ENCODE data around the gene CYBRD1.

- TF ChIP-seq, protein P1, sequence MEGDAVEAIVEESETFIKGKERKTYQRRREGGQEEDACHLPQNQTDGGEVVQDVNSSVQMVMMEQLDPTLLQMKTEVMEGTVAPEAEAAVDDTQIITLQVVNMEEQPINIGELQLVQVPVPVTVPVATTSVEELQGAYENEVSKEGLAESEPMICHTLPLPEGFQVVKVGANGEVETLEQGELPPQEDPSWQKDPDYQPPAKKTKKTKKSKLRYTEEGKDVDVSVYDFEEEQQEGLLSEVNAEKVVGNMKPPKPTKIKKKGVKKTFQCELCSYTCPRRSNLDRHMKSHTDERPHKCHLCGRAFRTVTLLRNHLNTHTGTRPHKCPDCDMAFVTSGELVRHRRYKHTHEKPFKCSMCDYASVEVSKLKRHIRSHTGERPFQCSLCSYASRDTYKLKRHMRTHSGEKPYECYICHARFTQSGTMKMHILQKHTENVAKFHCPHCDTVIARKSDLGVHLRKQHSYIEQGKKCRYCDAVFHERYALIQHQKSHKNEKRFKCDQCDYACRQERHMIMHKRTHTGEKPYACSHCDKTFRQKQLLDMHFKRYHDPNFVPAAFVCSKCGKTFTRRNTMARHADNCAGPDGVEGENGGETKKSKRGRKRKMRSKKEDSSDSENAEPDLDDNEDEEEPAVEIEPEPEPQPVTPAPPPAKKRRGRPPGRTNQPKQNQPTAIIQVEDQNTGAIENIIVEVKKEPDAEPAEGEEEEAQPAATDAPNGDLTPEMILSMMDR (conservative IDR thresholded peaks at IDR 0.05 in 1 of 2, IDR thresholded peaks at IDR 0.05 in 1 of 2; ENCODE audit: low read depth in 1 of 2, low read length in 2 of 2) = no peak
- TF ChIP-seq EZH2 (IDR thresholded peaks at IDR 0.05; ENCODE audit: low read length, missing control alignments) = no peak
Observed at GRCh38 chr2:171600126-171600525, 77.9 kb downstream of the CYBRD1 start.
